ENCODE measurements around the gene HES2.
A peak's percentile ranks its signal among the peaks of the same experiment; 100 is the strongest.
"Not testable (repeated sequence)": the region's sequence is repeated elsewhere in the genome, so short reads cannot be mapped to it uniquely, and the experiment has no call there.

The HES2 gene

GRCh38 chr1:6454856-6455751, 35.4 kb upstream of the HES2 start:
- DNase-seq (ENCODE audit: low spot score), result peak; percentile 47

- DNase-seq (ENCODE audit: low spot score), result not testable (repeated sequence)
Observed at GRCh38 chr1:6453895-6454855, 34.5 kb upstream of the HES2 start.

GRCh38 chr1:6450943-6451373, 31.2 kb upstream of the HES2 start:
- no peak for DNase-seq (ENCODE audit: low spot score)

- DNase-seq (ENCODE audit: low spot score), result not testable (repeated sequence)
Observed at GRCh38 chr1:6450486-6450885, 30.8 kb upstream of the HES2 start.

GRCh38 chr1:6450005-6450450, 30.3 kb upstream of the HES2 start:
- DNase-seq (ENCODE audit: low spot score), result no peak

GRCh38 chr1:6448749-6449631, 29.3 kb upstream of the HES2 start:
- no peak for DNase-seq (ENCODE audit: low spot score)

- DNase-seq (ENCODE audit: low spot score), result peak; percentile 55
Observed at GRCh38 chr1:6447818-6448748, 28.4 kb upstream of the HES2 start.

GRCh38 chr1:6447016-6447817, 27.5 kb upstream of the HES2 start:
- DNase-seq (ENCODE audit: low spot score), result no peak

- no peak for DNase-seq (ENCODE audit: low spot score)
Observed at GRCh38 chr1:6446665-6447015, 26.9 kb upstream of the HES2 start.

GRCh38 chr1:6445929-6446328, 26.2 kb upstream of the HES2 start:
- DNase-seq (ENCODE audit: low spot score), result not testable (repeated sequence)

- DNase-seq (ENCODE audit: low spot score), result peak; percentile 48
Observed at GRCh38 chr1:6445062-6445763, 25.5 kb upstream of the HES2 start.

- no peak for DNase-seq (ENCODE audit: low spot score)
Observed at GRCh38 chr1:6444377-6444776, 24.7 kb upstream of the HES2 start.

- DNase-seq (ENCODE audit: low spot score), result no peak
Observed at GRCh38 chr1:6443339-6444115, 23.8 kb upstream of the HES2 start.

- no peak for DNase-seq (ENCODE audit: low spot score)
Observed at GRCh38 chr1:6441586-6441985, 21.9 kb upstream of the HES2 start.

GRCh38 chr1:6440198-6441126, 20.7 kb upstream of the HES2 start:
- DNase-seq (ENCODE audit: low spot score), result peak; percentile 80

GRCh38 chr1:6438047-6438525, 18.4 kb upstream of the HES2 start:
- peak; percentile 77 for DNase-seq (ENCODE audit: low spot score)
